ENCODE data around the gene SLC1A5.

DNA sequence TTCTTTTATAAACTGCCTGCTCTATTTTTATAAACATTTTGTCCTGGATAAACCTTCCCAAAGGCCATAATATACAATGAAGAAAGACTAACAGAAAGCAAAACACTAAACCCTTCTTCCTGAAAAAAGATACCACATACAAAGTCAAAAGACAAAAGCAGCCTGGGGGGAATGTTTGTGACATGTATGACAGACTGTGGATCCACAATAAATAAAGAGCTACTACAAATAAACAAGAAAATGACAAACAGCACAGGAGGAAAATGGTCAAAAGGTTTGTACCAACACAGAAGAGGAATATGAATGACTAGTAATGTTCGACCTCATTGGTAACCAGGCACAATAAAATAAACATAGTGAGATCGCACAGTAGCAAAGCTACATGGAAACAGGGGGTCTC, 42.5 kb upstream of the SLC1A5 start:
- TF ChIP-seq, protein P1, sequence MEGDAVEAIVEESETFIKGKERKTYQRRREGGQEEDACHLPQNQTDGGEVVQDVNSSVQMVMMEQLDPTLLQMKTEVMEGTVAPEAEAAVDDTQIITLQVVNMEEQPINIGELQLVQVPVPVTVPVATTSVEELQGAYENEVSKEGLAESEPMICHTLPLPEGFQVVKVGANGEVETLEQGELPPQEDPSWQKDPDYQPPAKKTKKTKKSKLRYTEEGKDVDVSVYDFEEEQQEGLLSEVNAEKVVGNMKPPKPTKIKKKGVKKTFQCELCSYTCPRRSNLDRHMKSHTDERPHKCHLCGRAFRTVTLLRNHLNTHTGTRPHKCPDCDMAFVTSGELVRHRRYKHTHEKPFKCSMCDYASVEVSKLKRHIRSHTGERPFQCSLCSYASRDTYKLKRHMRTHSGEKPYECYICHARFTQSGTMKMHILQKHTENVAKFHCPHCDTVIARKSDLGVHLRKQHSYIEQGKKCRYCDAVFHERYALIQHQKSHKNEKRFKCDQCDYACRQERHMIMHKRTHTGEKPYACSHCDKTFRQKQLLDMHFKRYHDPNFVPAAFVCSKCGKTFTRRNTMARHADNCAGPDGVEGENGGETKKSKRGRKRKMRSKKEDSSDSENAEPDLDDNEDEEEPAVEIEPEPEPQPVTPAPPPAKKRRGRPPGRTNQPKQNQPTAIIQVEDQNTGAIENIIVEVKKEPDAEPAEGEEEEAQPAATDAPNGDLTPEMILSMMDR (IDR thresholded peaks at IDR 0.05): no peak
- TF ChIP-seq POLR2A (IDR thresholded peaks at IDR 0.05) (no peak), EP300 (IDR thresholded peaks at IDR 0.05) (no peak)

All from tibial nerve (tissue), 4 donors.